NB4 (cell line): ENCODE results near the gene OR4D2.

Experiments
- CTCF ChIP-seq: IDR thresholded peaks from one replicate; pipeline ENCODE4 v1.5.1; 2012; ENCODE audit warnings: low read depth, low read length
- POLR2A ChIP-seq: IDR thresholded peaks from 2 replicates; pipeline ENCODE4 v1.6.1; 2011; ENCODE audit warnings: mild to moderate bottlenecking; ENCODE audit not compliant: insufficient read length; ENCODE audit errors: extremely low read depth

- TF ChIP-seq CTCF (no peak), POLR2A (no peak)
These were observed 25.8 kb downstream of the OR4D2 start, which contains the start of gene EPX for GRCh38 chr17:58192612-58193011.
